HepG2 (cell line): Measurements from ENCODE around the gene GRIK1. TPM values are rescaled to one million over a fixed set of nuclear protein-coding genes. Genes with fewer than 3 reads are reported as not detected.

Source experiments
- ATAC-seq: fragments of 200-7000 bp; cut with Tn5 transposase; 3 replicates; pipeline ENCODE4 v1.9.1; 2020; ENCODE audit warnings: mild to moderate bottlenecking, moderate library complexity
- BruUV-seq: library from RNA; stranded (reverse); fragments of 400-500 nt; replicated peaks from 2 replicates; lab custom pipeline; 2021; lab: Mats Ljungman, UMichigan
- CTCF ChIA-PET: fragments of 300-600 bp; formaldehyde crosslinking; extraction: SDS; loops from one replicate; lab custom pipeline; 2021; ENCODE audit warnings: low total read pairs, inconsistent platforms, low intra/inter-chr PET ratio; lab: Yijun Ruan, JAX
- POLR2A ChIA-PET: fragments of 350-600 bp; sonication (Branson Sonifier 250); formaldehyde crosslinking; loops from one replicate; lab custom pipeline; 2020; ENCODE audit warnings: antibody characterized with exemption, inconsistent platforms; lab: Yijun Ruan, JAX
- DNase-seq: peaks from one replicate; pipeline ENCODE4 v3.0.0-alpha.2; 2015; ENCODE audit warnings: low spot score
- FAIRE-seq: peaks from 3 replicates; lab custom pipeline; 2011; peaks lifted over from hg19 to GRCh38; lab: Jason Lieb, UNC
- H2AFZ ChIP-seq: one replicate; pipeline ENCODE4 v1.6.1; 2011; ENCODE audit warnings: low read length, inconsistent platforms
- H3K27ac ChIP-seq: fragments of 300-600 bp; 3 replicates; pipeline ENCODE4 v1.8.0; 2011; ENCODE audit warnings: mixed run types, mild to moderate bottlenecking, mixed read lengths, low read length, inconsistent platforms; ENCODE audit not compliant: insufficient read depth; ENCODE audit errors: extremely low read length
- H3K27me3 ChIP-seq, 2 experiments: fragments of 200-600 bp in 1 of 2; 2 replicates in 1 of 2; 3 replicates in 1 of 2; pipeline versions ENCODE4 v1.6.0 to v1.8.0; 2011; ENCODE audit warnings: low read length in 2 of 2, mild to moderate bottlenecking in 2 of 2, moderate library complexity in 2 of 2, inconsistent platforms in 1 of 2; ENCODE audit not compliant: insufficient read depth in 2 of 2, control insufficient read depth in 1 of 2
- H3K36me3 ChIP-seq, 2 experiments: fragments of 200-600 bp in 1 of 2; replicated peaks in 1 of 2; 2 replicates in 1 of 2; 3 replicates in 1 of 2; pipeline versions ENCODE4 v1.5.1 to v1.8.0; 2011; ENCODE audit warnings: low read length in 2 of 2, inconsistent platforms in 1 of 2; ENCODE audit not compliant: insufficient read depth in 2 of 2, control insufficient read depth in 1 of 2
- H3K4me1 ChIP-seq: 2 replicates; pipeline ENCODE4 v1.5.1; 2012; ENCODE audit warnings: low read length, inconsistent platforms; ENCODE audit not compliant: insufficient read depth
- H3K4me2 ChIP-seq: 2 replicates; pipeline ENCODE4 v1.6.0; 2011; ENCODE audit warnings: low read depth, low read length, inconsistent platforms
- H3K4me3 ChIP-seq, 3 experiments: fragments of 200-600 bp in 1 of 3; sonication (generic), shearing (Covaris generic) in 1 of 3; replicated peaks in 1 of 3; 2 replicates each; pipeline ENCODE4 v1.5.1; 2011 to 2016; ENCODE audit warnings: low read length in 3 of 3, inconsistent platforms in 2 of 3, low read depth in 2 of 3, mild to moderate bottlenecking in 2 of 3, control low read depth in 1 of 3, mixed read lengths in 1 of 3; ENCODE audit not compliant: insufficient read depth in 1 of 3
- H3K79me2 ChIP-seq: one replicate; pipeline ENCODE4 v1.6.1; 2011; ENCODE audit warnings: low read length, inconsistent platforms; ENCODE audit not compliant: insufficient read depth
- H3K9ac ChIP-seq: 2 replicates; pipeline ENCODE4 v1.6.0; 2011; ENCODE audit warnings: mild to moderate bottlenecking, low read depth, low read length, inconsistent platforms; ENCODE audit not compliant: insufficient read depth
- H3K9me3 ChIP-seq: 2 replicates; pipeline ENCODE4 v1.5.1; 2012; ENCODE audit warnings: mild to moderate bottlenecking, low read length
- H4K20me1 ChIP-seq: 2 replicates; pipeline ENCODE4 v1.6.0; 2011; ENCODE audit warnings: inconsistent platforms, mild to moderate bottlenecking, low read length, moderate library complexity; ENCODE audit not compliant: insufficient read depth
- IRF2 ChIP-seq: IDR thresholded peaks from 2 replicates; pipeline ENCODE4 v1.6.1; 2018; ENCODE audit warnings: missing genetic modification reagents, missing compliant biosample characterization
- NR3C1 ChIP-seq: sonication (generic); formaldehyde crosslinking; IDR thresholded peaks from 2 replicates; pipeline ENCODE4 v1.4.0; 2020; ENCODE audit warnings: missing genetic modification reagents
- RFXANK ChIP-seq: IDR thresholded peaks from 2 replicates; pipeline ENCODE4 v1.6.1; 2016
- RXRA ChIP-seq: sonication (generic); formaldehyde crosslinking; IDR thresholded peaks from 2 replicates; pipeline ENCODE4 v1.5.1; 2020; ENCODE audit warnings: missing genetic modification reagents
- SMAD1 ChIP-seq: sonication (generic); formaldehyde crosslinking; IDR thresholded peaks from 2 replicates; pipeline ENCODE4 v1.4.0; 2020; ENCODE audit warnings: missing genetic modification reagents, low read depth, mild to moderate bottlenecking, borderline replicate concordance
- ZBTB7B ChIP-seq: sonication (generic); formaldehyde crosslinking; IDR thresholded peaks from 2 replicates; pipeline ENCODE4 v1.4.0; 2020; ENCODE audit warnings: missing genetic modification reagents
- ZFX ChIP-seq: sonication (generic); formaldehyde crosslinking; IDR thresholded peaks from 2 replicates; pipeline ENCODE4 v1.4.0; 2020; ENCODE audit warnings: mild to moderate bottlenecking, low read depth, missing genetic modification reagents, moderate library complexity
- ZNF350 ChIP-seq: sonication (generic); formaldehyde crosslinking; IDR thresholded peaks from 2 replicates; pipeline ENCODE4 v1.4.0; 2020; ENCODE audit warnings: mild to moderate bottlenecking, low read depth, missing genetic modification reagents, borderline replicate concordance
- ZNF772 ChIP-seq: sonication (generic); formaldehyde crosslinking; IDR thresholded peaks from 2 replicates; pipeline ENCODE4 v1.5.0; 2020; ENCODE audit warnings: mild to moderate bottlenecking, missing genetic modification reagents
- ZNF773 ChIP-seq: sonication (generic); formaldehyde crosslinking; IDR thresholded peaks from 2 replicates; pipeline ENCODE4 v1.4.0; 2020; ENCODE audit warnings: missing genetic modification reagents, borderline replicate concordance
- ZNF841 ChIP-seq: sonication (generic); formaldehyde crosslinking; IDR thresholded peaks from 2 replicates; pipeline ENCODE4 v1.8.1; 2023; ENCODE audit warnings: missing genetic modification reagents, borderline replicate concordance
- whole genome bisulfite sequencing: methylation state at CpG from one replicate; pipeline ENCODE4 v1.1.6; 2017; ENCODE audit warnings: low lambda C conversion rate; 5-methylcytosine and 5-hydroxymethylcytosine counted together
- in situ Hi-C: cut with HindIII; loops from 2 replicates; pipeline ENCODE4 v1.10.0; 2017; ENCODE audit warnings: low pct_unique_long_range_greater_than_20kb; ENCODE audit not compliant: extremely low pct_ligation_motif_present
- intact Hi-C: fragments of 100-400 bp; cut with micrococcal nuclease; formaldehyde crosslinking; loops from one replicate; pipeline ENCODE4 v1.10.0; 2022; ENCODE audit not compliant: unreplicated experiment
- polyA plus RNA-seq, 8 experiments: library from polyadenylated mRNA; depleted of rRNA in 3 of 8; stranded (reverse) in 7 of 8; unstranded in 1 of 8; fragments of >200 nt; fragmentation: Illumina TruSeq in 4 of 8; extraction: Trizol in 4 of 8; gene quantifications; 2 replicates each; pipeline versions ENCODE4 v1.2.1 to v1.2.3, GENCODE V29; 2011 to 2016; ENCODE audit warnings: low read depth in 4 of 8, missing spikeins in 1 of 8, mixed read lengths in 1 of 8; ENCODE audit not compliant: insufficient read depth in 1 of 8
- total RNA-seq, 5 experiments: library from RNA; depleted of rRNA; stranded (reverse); fragments of >200 nt; fragmentation: Illumina TruSeq; extraction: Trizol; gene quantifications; 2 replicates each; pipeline ENCODE4 v1.2.3, GENCODE V29; 2016; ENCODE audit warnings: low read depth in 1 of 5
- TF ChIP-seq, protein P1 (sequence below): IDR thresholded peaks from 2 replicates; pipeline ENCODE4 v1.6.1; 2016; ENCODE audit warnings: mild to moderate bottlenecking
- TF ChIP-seq, protein P2 (sequence below): sonication (generic); formaldehyde crosslinking; conservative IDR thresholded peaks from 2 replicates; pipeline ENCODE4 v1.5.0; 2020; ENCODE audit warnings: missing genetic modification reagents
- TF ChIP-seq, protein P3 (sequence below): sonication (generic); formaldehyde crosslinking; IDR thresholded peaks from 2 replicates; pipeline ENCODE4 v1.4.0; 2020; ENCODE audit warnings: mild to moderate bottlenecking, low read depth, missing genetic modification reagents
- TF ChIP-seq, protein P4 (sequence below): sonication (generic); formaldehyde crosslinking; IDR thresholded peaks from 2 replicates; pipeline ENCODE4 v1.4.0; 2020; ENCODE audit warnings: missing genetic modification reagents

GRIK1 gene
- total and polyA plus RNA-seq, 2 of the 13 experiments (the other 11 are each of a cell fraction or from before 2014, with no cell fraction given) = not detected

DNA sequence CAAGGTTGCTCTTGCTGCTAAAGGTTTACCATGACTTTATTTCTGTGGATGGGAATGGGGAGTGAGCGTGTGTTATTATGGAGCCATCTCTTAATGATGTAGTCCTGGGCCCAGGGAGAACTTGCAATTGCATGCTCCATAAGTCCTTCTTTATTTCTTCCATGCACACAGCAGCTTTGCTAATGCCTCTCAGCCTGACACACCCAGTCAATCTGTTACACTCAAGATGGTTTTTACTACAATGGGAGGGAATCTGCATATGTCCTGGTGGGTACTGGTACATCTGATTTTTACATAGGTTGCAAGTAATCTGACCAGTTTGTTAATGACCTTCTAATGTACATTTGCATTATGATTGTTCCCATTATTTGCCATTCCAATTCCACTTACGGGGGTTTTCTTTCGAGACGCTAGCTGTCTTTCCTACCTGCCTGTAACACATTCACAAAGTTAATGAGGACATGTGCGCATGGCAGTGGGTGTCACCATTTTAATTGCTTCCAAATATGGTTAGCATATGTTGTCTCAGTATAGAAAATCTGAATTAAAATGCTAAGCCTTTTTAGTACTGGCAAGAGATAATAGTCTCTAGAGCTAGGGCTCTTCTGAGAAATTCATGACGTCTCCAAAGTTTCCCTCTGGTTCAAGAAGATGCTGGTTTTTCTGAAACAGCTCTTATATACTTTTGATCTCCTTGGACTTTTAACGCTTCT is 188.2 kb downstream of the GRIK1 start:
- TF ChIP-seq, protein P1, sequence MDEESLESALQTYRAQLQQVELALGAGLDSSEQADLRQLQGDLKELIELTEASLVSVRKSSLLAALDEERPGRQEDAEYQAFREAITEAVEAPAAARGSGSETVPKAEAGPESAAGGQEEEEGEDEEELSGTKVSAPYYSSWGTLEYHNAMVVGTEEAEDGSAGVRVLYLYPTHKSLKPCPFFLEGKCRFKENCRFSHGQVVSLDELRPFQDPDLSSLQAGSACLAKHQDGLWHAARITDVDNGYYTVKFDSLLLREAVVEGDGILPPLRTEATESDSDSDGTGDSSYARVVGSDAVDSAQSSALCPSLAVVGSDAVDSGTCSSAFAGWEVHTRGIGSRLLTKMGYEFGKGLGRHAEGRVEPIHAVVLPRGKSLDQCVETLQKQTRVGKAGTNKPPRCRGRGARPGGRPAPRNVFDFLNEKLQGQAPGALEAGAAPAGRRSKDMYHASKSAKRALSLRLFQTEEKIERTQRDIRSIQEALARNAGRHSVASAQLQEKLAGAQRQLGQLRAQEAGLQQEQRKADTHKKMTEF (CRISPR knock-in tag) = no peak
- TF ChIP-seq SMAD1 = no peak
- TF ChIP-seq ZNF350 (CRISPR knock-in tag) = no peak
- TF ChIP-seq IRF2 (CRISPR knock-in tag) = no peak
- TF ChIP-seq, protein P2, sequence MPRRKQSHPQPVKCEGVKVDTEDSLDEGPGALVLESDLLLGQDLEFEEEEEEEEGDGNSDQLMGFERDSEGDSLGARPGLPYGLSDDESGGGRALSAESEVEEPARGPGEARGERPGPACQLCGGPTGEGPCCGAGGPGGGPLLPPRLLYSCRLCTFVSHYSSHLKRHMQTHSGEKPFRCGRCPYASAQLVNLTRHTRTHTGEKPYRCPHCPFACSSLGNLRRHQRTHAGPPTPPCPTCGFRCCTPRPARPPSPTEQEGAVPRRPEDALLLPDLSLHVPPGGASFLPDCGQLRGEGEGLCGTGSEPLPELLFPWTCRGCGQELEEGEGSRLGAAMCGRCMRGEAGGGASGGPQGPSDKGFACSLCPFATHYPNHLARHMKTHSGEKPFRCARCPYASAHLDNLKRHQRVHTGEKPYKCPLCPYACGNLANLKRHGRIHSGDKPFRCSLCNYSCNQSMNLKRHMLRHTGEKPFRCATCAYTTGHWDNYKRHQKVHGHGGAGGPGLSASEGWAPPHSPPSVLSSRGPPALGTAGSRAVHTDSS (CRISPR knock-in tag) = no peak
- TF ChIP-seq RXRA = no peak
- TF ChIP-seq, protein P3, sequence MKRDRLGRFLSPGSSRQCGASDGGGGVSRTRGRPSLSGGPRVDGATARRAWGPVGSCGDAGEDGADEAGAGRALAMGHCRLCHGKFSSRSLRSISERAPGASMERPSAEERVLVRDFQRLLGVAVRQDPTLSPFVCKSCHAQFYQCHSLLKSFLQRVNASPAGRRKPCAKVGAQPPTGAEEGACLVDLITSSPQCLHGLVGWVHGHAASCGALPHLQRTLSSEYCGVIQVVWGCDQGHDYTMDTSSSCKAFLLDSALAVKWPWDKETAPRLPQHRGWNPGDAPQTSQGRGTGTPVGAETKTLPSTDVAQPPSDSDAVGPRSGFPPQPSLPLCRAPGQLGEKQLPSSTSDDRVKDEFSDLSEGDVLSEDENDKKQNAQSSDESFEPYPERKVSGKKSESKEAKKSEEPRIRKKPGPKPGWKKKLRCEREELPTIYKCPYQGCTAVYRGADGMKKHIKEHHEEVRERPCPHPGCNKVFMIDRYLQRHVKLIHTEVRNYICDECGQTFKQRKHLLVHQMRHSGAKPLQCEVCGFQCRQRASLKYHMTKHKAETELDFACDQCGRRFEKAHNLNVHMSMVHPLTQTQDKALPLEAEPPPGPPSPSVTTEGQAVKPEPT (CRISPR knock-in tag) = no peak
- TF ChIP-seq, protein P4, sequence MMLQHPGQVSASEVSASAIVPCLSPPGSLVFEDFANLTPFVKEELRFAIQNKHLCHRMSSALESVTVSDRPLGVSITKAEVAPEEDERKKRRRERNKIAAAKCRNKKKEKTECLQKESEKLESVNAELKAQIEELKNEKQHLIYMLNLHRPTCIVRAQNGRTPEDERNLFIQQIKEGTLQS (CRISPR knock-in tag) = no peak
- TF ChIP-seq ZBTB7B = no peak
- TF ChIP-seq NR3C1 (CRISPR knock-in tag) = no peak
- TF ChIP-seq ZFX = no peak
- TF ChIP-seq ZNF772 = no peak
- TF ChIP-seq ZNF841 (CRISPR knock-in tag) = no peak
- no peak for TF ChIP-seq RFXANK (CRISPR knock-in tag)
- TF ChIP-seq ZNF773 (CRISPR knock-in tag) = no peak
- Histone ChIP-seq H4K20me1 (no peaks in the 10 kb centered on the region), H3K9me3 (no peaks in the 10 kb centered on the region), H3K9ac (no peak overlapping the region), H3K36me3 (no peaks in the 10 kb centered on the region), H3K79me2 (no peaks in the 10 kb centered on the region), H3K4me1 (no peaks in the 10 kb centered on the region), H3K27me3 (no peaks in the 10 kb centered on the region), H3K27ac (no peak overlapping the region), H3K4me3 (no peak overlapping the region), H2AFZ (no peak overlapping the region), H3K4me2 (no peak overlapping the region)
- in situ Hi-C loops = no loop called here
- intact Hi-C loops = no loop called here
- ATAC-seq (no peak), DNase-seq (no peak), FAIRE-seq (no peak)
- BruUV-seq = no TSS peak
- ChIA-PET POLR2A (no interaction called here), CTCF (no interaction called here)
- WGBS = 44% methylated on average over 7 of the region's 7 CpGs
